ENCODE measurements around the gene C2orf78.
"Not testable (repeated sequence)": the region's sequence is repeated elsewhere in the genome, so short reads cannot be mapped to it uniquely, and the experiment has no call there.

DNA sequence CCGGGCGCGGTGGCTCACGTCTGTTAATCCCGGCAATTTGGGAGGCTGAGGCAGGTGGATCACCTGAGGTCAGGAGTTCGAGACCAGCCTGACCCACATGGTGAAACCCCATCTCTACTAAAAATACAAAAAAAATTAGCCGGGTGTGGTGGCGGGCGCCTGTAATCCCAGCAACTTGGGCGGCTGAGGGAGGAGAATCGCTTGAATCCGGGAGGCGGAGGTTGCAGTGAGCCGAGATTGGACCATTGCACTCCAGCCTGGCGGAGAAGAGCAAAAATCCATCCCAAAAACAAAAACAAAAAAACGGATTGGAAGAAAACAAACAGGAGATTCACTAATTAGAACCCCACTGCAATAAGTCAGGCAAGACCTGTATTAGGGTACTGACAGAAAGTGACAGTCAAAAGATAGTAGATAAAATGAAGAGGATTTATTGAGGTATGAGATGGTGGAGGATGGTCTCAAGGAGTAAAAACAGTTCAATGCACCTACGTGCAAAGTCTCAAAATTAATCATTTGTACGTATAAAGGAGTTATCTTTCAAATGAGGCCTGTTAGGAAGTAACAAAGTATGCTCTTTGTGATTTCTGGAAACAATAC, 5.0 kb upstream of the C2orf78 start:
- TF ChIP-seq POLR2A (IDR thresholded peaks at IDR 0.05): not testable (repeated sequence)
- TF ChIP-seq, protein P1, sequence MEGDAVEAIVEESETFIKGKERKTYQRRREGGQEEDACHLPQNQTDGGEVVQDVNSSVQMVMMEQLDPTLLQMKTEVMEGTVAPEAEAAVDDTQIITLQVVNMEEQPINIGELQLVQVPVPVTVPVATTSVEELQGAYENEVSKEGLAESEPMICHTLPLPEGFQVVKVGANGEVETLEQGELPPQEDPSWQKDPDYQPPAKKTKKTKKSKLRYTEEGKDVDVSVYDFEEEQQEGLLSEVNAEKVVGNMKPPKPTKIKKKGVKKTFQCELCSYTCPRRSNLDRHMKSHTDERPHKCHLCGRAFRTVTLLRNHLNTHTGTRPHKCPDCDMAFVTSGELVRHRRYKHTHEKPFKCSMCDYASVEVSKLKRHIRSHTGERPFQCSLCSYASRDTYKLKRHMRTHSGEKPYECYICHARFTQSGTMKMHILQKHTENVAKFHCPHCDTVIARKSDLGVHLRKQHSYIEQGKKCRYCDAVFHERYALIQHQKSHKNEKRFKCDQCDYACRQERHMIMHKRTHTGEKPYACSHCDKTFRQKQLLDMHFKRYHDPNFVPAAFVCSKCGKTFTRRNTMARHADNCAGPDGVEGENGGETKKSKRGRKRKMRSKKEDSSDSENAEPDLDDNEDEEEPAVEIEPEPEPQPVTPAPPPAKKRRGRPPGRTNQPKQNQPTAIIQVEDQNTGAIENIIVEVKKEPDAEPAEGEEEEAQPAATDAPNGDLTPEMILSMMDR (IDR thresholded peaks at IDR 0.05): not testable (repeated sequence)

Data from right lobe of liver (tissue), 4 donors.